Heart left ventricle (tissue), 16 donors: ENCODE results near the gene IL12B. TPM values are rescaled to one million over a fixed set of nuclear protein-coding genes. Genes with fewer than 3 reads are reported as not detected.
"Not testable (repeated sequence)": the region's sequence is repeated elsewhere in the genome, so short reads cannot be mapped to it uniquely, and the experiment has no call there.

Experiments used
- ATAC-seq, 4 donors: fragments of 200-7000 bp; cut with Tn5 transposase; one replicate each; pipeline ENCODE4 v1.9.1; 2020 to 2022; ENCODE audit warnings: moderate library complexity in 4 of 4, mild to moderate bottlenecking in 3 of 4, moderate number of reproducible peaks in 1 of 4
- DNase-seq, 5 donors: peaks; one replicate each; pipeline ENCODE4 v3.0.0-alpha.2; 2020
- H3K27ac ChIP-seq, 12 donors: fragments of 200-600 bp; sonication (generic) in 4 of 12; one replicate each; pipeline versions ENCODE4 v1.5.0 to v1.8.0; 2016 to 2022; ENCODE audit warnings: mild to moderate bottlenecking in 2 of 12
- H3K27me3 ChIP-seq, 9 donors: fragments of 200-600 bp; sonication (generic) in 2 of 9; one replicate each; pipeline versions ENCODE4 v1.5.1 to v1.8.0; 2016 to 2022; ENCODE audit warnings: mild to moderate bottlenecking in 3 of 9
- H3K36me3 ChIP-seq, 9 donors: fragments of 200-600 bp; sonication (generic) in 2 of 9; one replicate each; pipeline versions ENCODE4 v1.5.0 to v1.8.0; 2018 to 2022; ENCODE audit warnings: mild to moderate bottlenecking in 2 of 9
- H3K4me1 ChIP-seq, 12 donors: fragments of 200-600 bp; sonication (generic) in 4 of 12; one replicate each; pipeline versions ENCODE4 v1.5.0 to v1.8.0; 2016 to 2022; ENCODE audit warnings: mild to moderate bottlenecking in 3 of 12
- H3K4me3 ChIP-seq, 12 donors: fragments of 200-600 bp; sonication (generic) in 4 of 12; one replicate each; pipeline versions ENCODE4 v1.5.0 to v1.8.0; 2017 to 2022; ENCODE audit warnings: mild to moderate bottlenecking in 9 of 12, moderate library complexity in 4 of 12
- H3K9me3 ChIP-seq, 12 donors: fragments of 200-600 bp; sonication (generic) in 4 of 12; one replicate each; pipeline versions ENCODE4 v1.5.0 to v1.8.0; 2016 to 2022; ENCODE audit warnings: mild to moderate bottlenecking in 1 of 12
- POLR2A ChIP-seq, 2 donors: fragments of 450-650 bp; IDR thresholded peaks; one replicate each; pipeline ENCODE4 v1.6.1; 2017; ENCODE audit warnings: antibody characterized with exemption in 2 of 2, mild to moderate bottlenecking in 2 of 2, moderate library complexity in 2 of 2
- WGBS, 4 donors: extraction: QIAGEN DNeasy Blood & Tissue Kit in 2 of 4; methylation state at CpG; one replicate each; pipeline versions ENCODE4 v1.1.5 to v1.1.7; 2013 to 2018; 5-methylcytosine and 5-hydroxymethylcytosine counted together
- intact Hi-C, 10 donors: fragments of 100-400 bp; cut with DNase I; formaldehyde crosslinking; loops; one replicate each; pipeline versions ENCODE4 v1.11.1 to v1.14.2; 2022
- polyA plus RNA-seq, 2 donors: library from polyadenylated mRNA; stranded (reverse); fragments of 200-250 nt; gene quantifications; one replicate each; pipeline ENCODE4 v1.2.3, GENCODE V29; 2013
- total RNA-seq, 9 donors: library from RNA; depleted of rRNA in 2 of 9; stranded (reverse); fragments of >200 nt in 2 of 9; fragmentation: NEBNext Ultra II Directional in 3 of 9; extraction: Animal tissue kit (Norgen Biotek cat#: 25700) in 3 of 9; gene quantifications; one replicate each; pipeline versions ENCODE4 v1.1.0 to v1.2.4, GENCODE V29; 2016 to 2023
- TF ChIP-seq, protein P1 (sequence below), 12 donors: fragments of 200-600 bp; sonication (generic) in 4 of 12; IDR thresholded peaks; one replicate each; pipeline versions ENCODE4 v1.5.0 to v1.8.0; 2018 to 2022; ENCODE audit warnings: antibody characterized with exemption in 12 of 12, mild to moderate bottlenecking in 5 of 12
- donor health status: ischemic (EF 13 %, LVEDD 7.1; RV severe dilation, severe dysfunction).
- donor health status: healthy with polysubstance abuse.
- donor health status: DM: no; HTN: yes; CAD: no.
- donor health status: DM: no; HTN: no; CAD: no.
- donor health status: ischemic (EF 25% LVEDD 6.9; RV normal size, moderate dysfunction).
- donor health status: ischemic (EF 25% LVEDD 5.7; RV mildly dilated, moderate dysfunction).
- donor health status: healthy.
- donor health status: DM: yes; HTN: yes; CAD: no.
- donor health status: ischemic (EF 35%, LVEDD 5.7; RV mildly dilated, moderate dysfunction).
- donor health status: nonischemic (EF 11% LVEDD 7.7; RV severe dilation, severe dysfunction).
- donor health status: DM: yes; HTN: yes; CAD: no.
- donor health status: PGD.
- donor health status: ischemic (EF 29% LVEDD 5.4; RV normal size, mild dysfunction).
- donor health status: nonischemic (EF 23%, LVEDD 6.1; RV moderate dilation, normal function).

IL12B gene
- total and polyA plus RNA-seq, 11 donors, result not detected

DNA sequence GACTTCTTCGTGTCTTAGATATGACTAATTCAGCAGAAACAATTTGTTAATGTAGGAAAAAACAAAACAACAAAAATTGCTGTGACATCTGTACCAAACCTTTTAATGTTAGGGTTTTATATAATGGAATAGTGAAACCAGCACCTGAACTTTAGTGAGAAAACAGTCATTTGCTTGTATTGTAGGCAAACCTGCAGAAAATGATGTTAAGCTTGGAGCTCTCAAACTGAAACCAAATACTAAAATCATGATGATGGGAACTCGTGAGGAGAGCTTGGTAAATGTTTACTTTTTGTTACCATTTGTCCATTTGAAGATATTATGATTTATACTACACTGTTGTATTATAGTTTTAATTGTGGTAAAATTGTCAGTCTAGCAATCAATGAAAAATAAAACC lies 60.6 kb downstream of the IL12B start:
- H3K36me3 ChIP-seq, result peaks cover 0 to 66% (median 58%) of the 10 kb centered on the region in 9 donors
- peaks cover 0 to 7% (median under 1%) of the 10 kb centered on the region in 12 donors for H3K4me1 ChIP-seq
- no peak for TF ChIP-seq POLR2A (IDR thresholded peaks at IDR 0.05)
- TF ChIP-seq, protein P1, sequence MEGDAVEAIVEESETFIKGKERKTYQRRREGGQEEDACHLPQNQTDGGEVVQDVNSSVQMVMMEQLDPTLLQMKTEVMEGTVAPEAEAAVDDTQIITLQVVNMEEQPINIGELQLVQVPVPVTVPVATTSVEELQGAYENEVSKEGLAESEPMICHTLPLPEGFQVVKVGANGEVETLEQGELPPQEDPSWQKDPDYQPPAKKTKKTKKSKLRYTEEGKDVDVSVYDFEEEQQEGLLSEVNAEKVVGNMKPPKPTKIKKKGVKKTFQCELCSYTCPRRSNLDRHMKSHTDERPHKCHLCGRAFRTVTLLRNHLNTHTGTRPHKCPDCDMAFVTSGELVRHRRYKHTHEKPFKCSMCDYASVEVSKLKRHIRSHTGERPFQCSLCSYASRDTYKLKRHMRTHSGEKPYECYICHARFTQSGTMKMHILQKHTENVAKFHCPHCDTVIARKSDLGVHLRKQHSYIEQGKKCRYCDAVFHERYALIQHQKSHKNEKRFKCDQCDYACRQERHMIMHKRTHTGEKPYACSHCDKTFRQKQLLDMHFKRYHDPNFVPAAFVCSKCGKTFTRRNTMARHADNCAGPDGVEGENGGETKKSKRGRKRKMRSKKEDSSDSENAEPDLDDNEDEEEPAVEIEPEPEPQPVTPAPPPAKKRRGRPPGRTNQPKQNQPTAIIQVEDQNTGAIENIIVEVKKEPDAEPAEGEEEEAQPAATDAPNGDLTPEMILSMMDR (IDR thresholded peaks at IDR 0.05), result no peak
- no peak overlapping the region for H3K4me3 ChIP-seq
- no peak overlapping the region for H3K27ac ChIP-seq
- ATAC-seq, result no peak
- H3K9me3 ChIP-seq, result no peaks in the 10 kb centered on the region
- 82 to 93% (median 87%) methylated on average over 2 of the region's 2 CpGs for WGBS, 4 donors
- no peaks in the 10 kb centered on the region for H3K27me3 ChIP-seq
- intact Hi-C loops, result loop anchor here in 1 of 10 donors (10.0 kb wide), 1 partner anchor 55 kb away; no protein-coding TSS in a partner anchor
- DNase-seq, result no peak

DNA sequence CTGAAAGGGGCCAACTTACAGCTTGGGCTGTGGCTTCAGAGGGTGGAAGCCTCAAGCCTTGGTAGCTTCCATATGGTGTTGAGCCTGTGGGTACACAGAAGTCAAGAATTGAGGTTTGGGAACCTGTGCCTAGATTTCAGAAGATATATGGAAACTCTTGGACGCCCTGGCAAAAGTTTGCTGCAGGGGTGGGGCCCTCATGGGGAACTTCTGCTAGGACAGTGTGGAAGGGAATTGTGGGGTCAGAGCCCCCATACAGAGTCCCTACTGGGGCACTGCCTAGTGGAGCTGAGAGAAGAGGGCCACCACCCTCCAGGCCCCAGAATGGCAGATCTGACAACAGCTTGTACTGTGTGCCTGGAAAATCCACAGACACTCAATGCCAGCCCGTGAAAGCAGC lies 63.5 kb downstream of the IL12B start:
- peaks cover 0 to 24% (median 14%) of the 10 kb centered on the region in 12 donors for H3K4me1 ChIP-seq
- not testable (repeated sequence) for H3K27me3 ChIP-seq, H3K9me3 ChIP-seq, H3K27ac ChIP-seq, H3K4me3 ChIP-seq, DNase-seq, ATAC-seq
- WGBS, 4 donors, result 92 to 100% (median 95%) methylated on average over 1 to 2 of the region's 2 CpGs
- peaks cover 0 to 37% (median 30%) of the 10 kb centered on the region in 9 donors for H3K36me3 ChIP-seq
- intact Hi-C loops, result loop anchor here in 1 of 10 donors (10.0 kb wide), 1 partner anchor 52 kb away; no protein-coding TSS in a partner anchor

Other genes with a start within 250 kb of the IL12B start
- 10 to 100 TPM in 7 of 9 donors, 1 to 10 TPM in 2; 6.5 to 24.9 (median 11.8) TPM for gene EBF1, start 230.6 kb downstream of the IL12B start, total RNA-seq
- 1 to 10 TPM; 4.0 to 4.8 TPM for gene EBF1, start 230.6 kb downstream of the IL12B start, polyA plus RNA-seq
- gene RNF145, start 120.9 kb downstream of the IL12B start, total RNA-seq, result 10 to 100 TPM; 15.5 to 47.0 (median 25.2) TPM
- gene RNF145, start 120.9 kb downstream of the IL12B start, polyA plus RNA-seq, result 10 to 100 TPM in 1 of 2 donors, 1 to 10 TPM in 1; 6.2 to 69.0 TPM
- gene UBLCP1, start 67.2 kb downstream of the IL12B start, total RNA-seq, result 10 to 100 TPM; 11.9 to 20.4 (median 14.4) TPM
- 10 to 100 TPM; 13.7 to 16.7 TPM for gene UBLCP1, start 67.2 kb downstream of the IL12B start, polyA plus RNA-seq